GM18870 (cell line): ENCODE results near the gene SLC19A1.

Experiments
- ATAC-seq: cut with Tn5 transposase; IDR thresholded peaks from one replicate; pipeline ENCODE4 v1.9.1; 2021; ENCODE audit warnings: moderate library complexity; ENCODE audit not compliant: unreplicated experiment

SLC19A1 gene

GRCh38 chr21:45558044-45558721 lies 15.9 kb upstream of the SLC19A1 start:
- no peak for ATAC-seq

DNA sequence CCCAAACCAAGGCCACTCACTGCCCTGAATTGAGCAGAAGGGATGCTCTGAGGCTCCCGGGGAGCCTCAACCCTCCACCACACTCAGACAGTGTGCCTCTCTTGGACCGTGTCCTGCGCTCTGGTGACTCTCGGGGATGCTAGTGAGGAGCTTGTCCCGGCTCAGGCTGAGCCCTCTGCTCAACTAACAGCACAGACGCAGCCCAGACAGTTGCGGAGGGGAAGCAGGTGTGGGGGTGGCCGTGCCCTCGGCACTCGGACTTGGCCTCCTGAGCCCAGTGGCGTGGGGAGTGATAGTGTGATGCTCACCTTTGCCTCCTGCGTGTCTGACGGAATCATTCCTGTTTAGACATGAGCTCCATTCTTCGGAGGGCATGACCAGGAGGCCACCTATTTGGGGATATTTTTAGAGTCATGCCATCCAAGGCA lies 15.4 kb upstream of the SLC19A1 start:
- ATAC-seq = no peak

GRCh38 chr21:45556645-45557615 lies 14.7 kb upstream of the SLC19A1 start:
- ATAC-seq = no peak

- ATAC-seq = no peak
Measured at GRCh38 chr21:45556302-45556644, 14.0 kb upstream of the SLC19A1 start.

DNA sequence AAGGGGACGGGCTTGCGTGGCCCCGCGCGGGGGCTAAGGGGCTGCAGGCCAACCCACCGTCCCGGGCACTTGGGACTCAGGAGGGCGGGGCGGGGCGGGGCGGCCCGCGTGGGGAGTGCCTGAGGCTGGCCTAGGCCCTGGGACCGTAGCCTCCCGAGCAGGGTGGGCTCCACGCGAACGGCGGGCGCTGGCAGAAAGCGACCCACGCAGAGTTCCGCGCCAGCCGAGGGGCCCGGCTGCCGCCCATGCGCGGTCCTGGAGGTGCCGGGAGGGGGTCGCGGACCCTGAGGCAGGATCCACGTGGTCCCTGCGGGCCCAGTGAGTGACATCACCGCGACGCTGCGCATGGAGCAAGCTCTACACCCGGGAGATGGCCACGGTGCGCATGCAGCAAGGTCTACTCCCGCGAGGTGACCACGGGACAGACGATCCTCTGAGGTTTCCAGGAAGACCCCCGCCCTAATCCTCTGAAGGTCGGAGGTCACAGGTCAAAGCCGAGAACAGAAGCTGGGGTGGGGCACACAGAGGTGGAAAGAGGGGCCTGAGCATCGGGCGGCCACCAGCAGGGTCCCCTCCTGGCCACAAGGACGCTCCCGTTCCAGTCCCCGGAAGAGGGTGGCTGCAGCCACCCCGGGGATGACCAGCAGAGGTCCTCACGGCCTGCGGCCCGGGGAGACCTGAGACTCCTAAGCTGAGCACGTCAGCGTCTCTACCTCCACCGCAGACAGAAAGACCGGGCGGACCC lies 13.5 kb upstream of the SLC19A1 start:
- ATAC-seq = no peak

DNA sequence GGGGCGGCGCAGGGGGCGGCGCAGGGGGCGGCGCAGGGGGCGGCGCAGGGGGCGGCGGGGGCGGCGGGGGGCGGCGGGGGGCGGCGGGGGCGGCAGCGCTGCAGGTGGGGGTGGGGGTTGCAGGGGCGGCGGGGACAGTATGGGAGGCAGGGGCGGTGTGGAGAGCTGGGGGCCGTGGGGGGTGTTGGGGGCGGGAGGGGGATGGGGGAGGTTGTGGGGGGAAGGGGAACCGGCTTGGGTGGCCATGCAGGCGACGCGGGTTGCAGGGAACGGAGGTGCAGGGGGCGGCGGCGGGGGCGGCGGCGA lies 13.0 kb upstream of the SLC19A1 start:
- ATAC-seq = no peak

GRCh38 chr21:45554477-45555175 lies 12.4 kb upstream of the SLC19A1 start:
- no peak for ATAC-seq

DNA sequence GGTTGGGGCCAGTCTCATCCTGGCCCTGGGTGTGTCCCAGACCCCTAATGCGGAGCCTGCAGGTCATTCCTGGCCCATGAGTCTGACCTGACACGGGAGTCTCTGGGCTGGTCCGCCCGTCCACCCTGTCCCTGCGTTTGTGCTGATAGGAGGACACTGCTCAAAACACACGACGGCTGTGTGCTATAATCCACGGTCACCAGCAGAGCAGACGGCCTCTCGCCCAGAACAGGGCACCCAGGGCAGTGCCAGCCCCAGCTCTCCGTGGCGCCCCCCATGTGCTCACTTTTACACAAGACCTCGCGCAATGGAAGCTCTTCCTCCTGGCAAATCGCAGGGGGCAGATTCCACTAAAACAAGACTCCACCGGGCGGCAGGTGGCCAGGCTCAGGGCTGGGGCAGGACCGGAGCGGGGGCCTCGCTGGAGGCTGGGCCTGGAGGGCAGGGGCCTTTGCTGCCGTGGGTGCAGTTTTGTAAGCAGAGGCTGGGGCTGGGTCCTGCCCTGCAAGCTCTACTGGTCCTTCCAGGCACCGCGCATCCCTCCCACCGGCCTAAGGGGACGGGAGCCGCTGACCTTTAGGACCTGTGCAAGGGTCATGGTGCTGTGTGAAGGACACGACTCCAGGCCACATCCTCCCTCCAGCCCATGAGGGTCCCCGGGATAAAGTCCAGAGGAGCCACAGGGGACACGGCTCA lies 10.6 kb upstream of the SLC19A1 start:
- ATAC-seq = no peak

DNA sequence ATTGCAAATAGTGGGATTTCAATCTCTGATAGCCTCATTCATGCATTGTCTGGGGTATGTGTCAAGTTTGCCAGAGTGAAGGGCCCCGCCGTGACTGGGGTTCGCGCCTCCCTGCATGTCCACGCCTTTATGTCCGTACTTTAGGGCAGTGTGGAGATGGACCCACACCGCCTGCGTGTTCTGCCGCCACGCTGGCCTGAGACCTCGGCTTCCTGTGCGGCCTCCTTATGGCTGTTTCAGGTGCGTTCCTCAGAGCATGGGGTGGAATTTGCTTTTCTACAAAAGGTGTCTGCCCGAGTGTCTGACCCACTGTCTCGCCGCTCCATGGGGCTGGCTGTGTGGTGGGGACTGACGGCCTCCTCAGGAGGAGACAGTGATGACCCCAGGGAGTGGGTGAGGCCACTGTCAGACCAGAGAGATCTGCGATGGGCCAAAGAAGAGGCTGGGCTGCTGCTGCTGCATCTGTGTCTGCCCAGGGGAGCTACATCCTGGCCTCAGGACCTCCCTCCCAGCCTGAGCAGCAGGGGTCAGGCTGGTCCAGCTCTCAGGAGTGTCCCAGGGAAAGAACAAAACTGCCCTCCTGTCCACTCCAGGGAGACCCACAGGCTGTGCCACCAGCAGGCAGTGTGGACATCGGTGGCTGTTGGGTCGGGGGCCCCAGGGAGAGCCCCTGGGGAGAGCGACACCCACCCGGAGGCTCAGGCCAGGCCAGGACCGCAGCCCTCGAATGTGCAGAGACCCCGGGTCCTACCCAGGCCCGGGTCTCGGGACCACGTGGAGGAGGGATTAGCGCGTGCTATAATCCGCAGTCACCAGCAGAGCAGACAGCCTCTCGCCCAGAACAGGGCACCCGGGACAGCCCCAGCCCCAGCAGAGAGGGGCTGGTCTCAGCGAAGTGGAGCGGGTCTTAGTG lies 9.8 kb upstream of the SLC19A1 start:
- ATAC-seq = no peak

GRCh38 chr21:45551316-45551715 lies 9.1 kb upstream of the SLC19A1 start:
- no peak for ATAC-seq

DNA sequence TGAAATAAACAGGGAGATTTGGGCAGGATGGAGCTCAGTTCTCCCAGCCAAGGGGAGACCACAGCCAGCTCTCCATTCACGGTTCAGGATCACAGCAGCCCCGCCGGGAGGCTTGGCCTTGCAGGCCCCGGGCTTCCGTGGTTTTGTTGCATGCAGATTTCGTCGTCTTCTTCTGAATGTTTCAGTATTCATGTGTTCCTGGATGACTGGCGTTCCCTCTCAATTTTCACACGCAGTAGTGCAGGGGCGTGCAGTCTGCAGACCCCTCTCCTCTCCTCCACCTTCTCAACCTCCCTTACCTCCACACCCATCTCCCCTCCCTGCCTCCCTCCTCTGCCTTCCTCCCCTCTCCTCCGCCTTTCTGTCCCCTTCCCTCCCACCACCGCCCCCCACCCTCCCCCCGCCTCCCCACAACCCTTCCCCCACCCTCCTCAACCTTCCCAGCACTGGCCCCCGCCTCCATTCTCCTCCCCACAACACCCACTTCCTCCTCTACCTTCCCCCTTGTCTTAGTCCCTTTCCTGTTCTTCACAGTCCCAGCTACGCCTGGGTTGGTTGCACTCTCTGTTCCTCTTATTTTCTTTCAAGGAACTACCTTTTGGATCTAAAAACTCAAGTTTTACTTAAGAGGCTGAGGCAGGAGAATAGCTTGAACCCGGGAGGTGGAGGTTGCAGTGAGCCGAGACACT lies 8.4 kb upstream of the SLC19A1 start:
- no peak for ATAC-seq

GRCh38 chr21:45549626-45550463 lies 7.6 kb upstream of the SLC19A1 start:
- ATAC-seq = no peak

GRCh38 chr21:45548711-45549491 lies 6.7 kb upstream of the SLC19A1 start:
- ATAC-seq = no peak

DNA sequence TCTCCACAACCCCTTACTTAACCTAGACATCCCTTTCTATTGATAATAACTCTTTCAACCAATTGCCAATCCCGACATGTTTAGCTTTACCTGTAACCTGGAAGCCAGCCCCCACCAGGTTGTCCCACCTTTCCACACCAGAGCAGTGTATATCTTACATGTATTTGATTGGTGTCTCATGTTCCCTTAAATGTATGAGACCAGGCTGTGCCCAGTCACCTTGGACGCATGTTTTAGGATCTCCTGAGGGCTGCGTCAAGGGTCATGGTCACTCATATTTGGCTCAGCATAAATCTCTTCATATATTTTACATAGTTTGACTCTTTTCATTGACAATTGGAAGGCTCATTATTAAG lies 5.3 kb upstream of the SLC19A1 start:
- ATAC-seq = no peak

DNA sequence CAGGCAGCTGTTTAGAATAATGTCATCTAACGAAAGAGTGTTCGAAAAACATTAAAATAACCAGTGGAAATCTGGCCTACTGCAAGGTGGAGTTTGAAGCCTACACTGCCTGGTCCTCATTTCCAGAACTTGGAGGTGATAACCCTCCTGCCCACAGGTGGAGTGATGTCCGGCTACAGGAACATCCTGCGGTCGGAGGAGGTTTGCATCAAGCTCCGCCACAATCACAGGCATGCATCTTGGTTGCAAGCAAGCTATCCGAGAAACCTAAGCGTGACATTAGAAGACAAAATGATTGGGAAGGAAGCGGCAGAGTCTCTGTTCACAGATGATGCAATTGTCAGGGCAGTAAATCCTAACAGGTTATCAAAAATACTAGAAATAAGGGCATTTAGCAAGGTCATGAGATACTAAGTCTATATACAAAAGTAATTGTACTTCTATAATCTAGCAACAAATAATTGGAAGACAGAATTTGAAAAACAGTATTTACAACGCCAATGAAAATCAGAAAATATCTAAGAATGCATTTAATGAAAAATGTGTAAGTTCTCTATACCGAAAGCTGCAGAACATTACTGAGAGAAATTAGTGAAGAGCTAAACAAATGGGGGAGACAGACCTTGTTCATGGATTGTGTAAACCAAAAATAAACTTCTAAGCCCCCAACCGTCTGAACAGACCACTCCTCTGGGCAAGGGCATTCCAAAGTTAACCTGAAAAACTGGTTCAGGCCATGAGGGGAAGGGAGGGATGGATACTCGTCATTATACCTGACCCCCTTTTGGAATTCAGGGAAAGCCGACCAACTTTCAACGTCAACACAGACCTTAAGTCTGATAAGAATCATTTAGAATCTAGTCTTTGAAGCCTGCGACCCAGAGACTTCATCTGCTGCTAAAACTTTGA lies 4.7 kb upstream of the SLC19A1 start:
- ATAC-seq = no peak
